H1 (cell line): ENCODE measurements around the gene SEMA4D. TPM values are rescaled to one million over a fixed set of nuclear protein-coding genes. Genes with fewer than 3 reads are reported as not detected.

Experiments used
- FOSL1 ChIP-seq: IDR thresholded peaks from 2 replicates; pipeline ENCODE4 v1.6.1; 2011; ENCODE audit warnings: mild to moderate bottlenecking, low read depth, low read length, moderate library complexity; ENCODE audit not compliant: insufficient read depth
- POLR2A ChIP-seq, 2 experiments: IDR thresholded peaks; 1 replicate in 1 of 2; 2 replicates in 1 of 2; pipeline ENCODE4 v1.6.1; 2011; ENCODE audit warnings: low read depth in 2 of 2, low read length in 2 of 2, mild to moderate bottlenecking in 2 of 2; ENCODE audit errors: control extremely low read depth in 1 of 2
- SIN3A ChIP-seq, 2 experiments: IDR thresholded peaks in 1 of 2; conservative IDR thresholded peaks in 1 of 2; 2 replicates each; pipeline ENCODE4 v1.6.1; 2011 to 2012; ENCODE audit warnings: low read length in 2 of 2, improper control_type of control experiment in 1 of 2, low read depth in 1 of 2, mild to moderate bottlenecking in 1 of 2
- polyA plus RNA-seq, 7 experiments: library from polyadenylated mRNA; depleted of rRNA in 3 of 7; stranded (reverse) in 5 of 7; unstranded in 2 of 7; fragments of >200 nt in 5 of 7; fragments of 200-250 nt in 2 of 7; gene quantifications; 1 replicate in 5 of 7; 2 replicates in 1 of 7; 4 replicates in 1 of 7; pipeline versions ENCODE4 v1.2.1 to v1.2.3, GENCODE V29; 2011 to 2013; ENCODE audit warnings: missing spikeins in 2 of 7, mixed read lengths in 2 of 7
- total RNA-seq: library from RNA; stranded (reverse); fragmentation: NEBNext Ultra II Directional; extraction: Animal tissue kit (Norgen Biotek cat#: 25700); gene quantifications from 2 replicates; pipeline ENCODE4 v1.2.1, GENCODE V29; 2021

Gene SEMA4D
- total and polyA plus RNA-seq, 2 of the 8 experiments (the other 6 are each of a cell fraction or from before 2014, with no cell fraction given) = 21.0 to 70.4 TPM

GRCh38 chr9:89465726-89466308 is 32.1 kb downstream of the SEMA4D start (continued):
- TF ChIP-seq FOSL1 (no peak), POLR2A (IDR thresholded peaks at IDR 0.05; ENCODE audit: control extremely low read depth in 1 of 2, low read depth in 2 of 2, low read length in 2 of 2) (no peak), SIN3A (conservative IDR thresholded peaks at IDR 0.05 in 1 of 2, IDR thresholded peaks at IDR 0.05 in 1 of 2; ENCODE audit: low read depth in 1 of 2, low read length in 2 of 2) (no peak)
